Mucosa of stomach (tissue), 1 donor: ENCODE results near the gene RELB.
A peak's percentile ranks its signal among the peaks of the same experiment; 100 is the strongest.

Source experiments
- H3K27me3 ChIP-seq: one replicate; pipeline ENCODE4 v1.7.0; 2013; ENCODE audit warnings: mild to moderate bottlenecking, low read length; ENCODE audit not compliant: control insufficient read depth, insufficient read depth
- H3K36me3 ChIP-seq: one replicate; pipeline ENCODE4 v1.7.0; 2013; ENCODE audit warnings: low read length; ENCODE audit not compliant: control insufficient read depth, insufficient read depth
- H3K4me1 ChIP-seq: one replicate; pipeline ENCODE4 v1.7.0; 2013; ENCODE audit warnings: mild to moderate bottlenecking, low read length; ENCODE audit not compliant: control insufficient read depth, insufficient read depth
- H3K4me3 ChIP-seq: one replicate; pipeline ENCODE4 v1.7.0; 2013; ENCODE audit warnings: low read length
- H3K9ac ChIP-seq: one replicate; pipeline ENCODE4 v1.7.0; 2013; ENCODE audit warnings: mild to moderate bottlenecking, low read length, moderate library complexity
- H3K9me3 ChIP-seq: one replicate; pipeline ENCODE4 v1.7.0; 2013; ENCODE audit warnings: mild to moderate bottlenecking, low read length, moderate library complexity; ENCODE audit not compliant: control insufficient read depth
- donor health status: Pancreatic carcinoma.

Gene RELB, protein sequence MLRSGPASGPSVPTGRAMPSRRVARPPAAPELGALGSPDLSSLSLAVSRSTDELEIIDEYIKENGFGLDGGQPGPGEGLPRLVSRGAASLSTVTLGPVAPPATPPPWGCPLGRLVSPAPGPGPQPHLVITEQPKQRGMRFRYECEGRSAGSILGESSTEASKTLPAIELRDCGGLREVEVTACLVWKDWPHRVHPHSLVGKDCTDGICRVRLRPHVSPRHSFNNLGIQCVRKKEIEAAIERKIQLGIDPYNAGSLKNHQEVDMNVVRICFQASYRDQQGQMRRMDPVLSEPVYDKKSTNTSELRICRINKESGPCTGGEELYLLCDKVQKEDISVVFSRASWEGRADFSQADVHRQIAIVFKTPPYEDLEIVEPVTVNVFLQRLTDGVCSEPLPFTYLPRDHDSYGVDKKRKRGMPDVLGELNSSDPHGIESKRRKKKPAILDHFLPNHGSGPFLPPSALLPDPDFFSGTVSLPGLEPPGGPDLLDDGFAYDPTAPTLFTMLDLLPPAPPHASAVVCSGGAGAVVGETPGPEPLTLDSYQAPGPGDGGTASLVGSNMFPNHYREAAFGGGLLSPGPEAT

DNA sequence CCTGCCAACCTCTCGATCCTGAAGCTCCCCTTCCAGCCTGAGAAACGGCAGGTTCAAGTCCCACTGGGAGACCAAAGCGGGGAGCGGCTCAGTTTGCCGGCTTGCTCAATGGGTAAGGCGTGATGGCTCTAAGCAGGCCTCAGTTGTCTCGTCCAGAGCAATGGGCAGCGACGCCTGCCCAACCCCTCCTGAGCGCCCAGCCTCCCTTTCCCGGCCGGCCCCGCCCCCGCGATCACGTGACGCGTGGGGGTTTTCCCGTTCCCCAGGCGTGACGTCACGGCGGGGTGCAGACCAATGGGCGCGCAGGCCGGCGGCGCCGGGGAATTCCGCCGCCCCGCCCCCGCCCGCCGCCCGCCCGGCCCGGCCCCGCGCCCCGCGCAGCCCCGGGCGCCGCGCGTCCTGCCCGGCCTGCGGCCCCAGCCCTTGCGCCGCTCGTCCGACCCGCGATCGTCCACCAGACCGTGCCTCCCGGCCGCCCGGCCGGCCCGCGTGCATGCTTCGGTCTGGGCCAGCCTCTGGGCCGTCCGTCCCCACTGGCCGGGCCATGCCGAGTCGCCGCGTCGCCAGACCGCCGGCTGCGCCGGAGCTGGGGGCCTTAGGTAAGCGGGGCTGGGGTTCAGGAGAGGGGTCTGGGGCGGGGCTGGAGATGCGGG is at the start of gene RELB:
RELB (plus strand) TSS at position 378 of the 653 bp plus-strand sequence; CDS start at position 494, 116 bp downstream.
- Histone ChIP-seq H3K4me1 (peaks cover 19% of the 10 kb centered on the region), H3K36me3 (no peaks in the 10 kb centered on the region), H3K9me3 (no peaks in the 10 kb centered on the region), H3K27me3 (no peaks in the 10 kb centered on the region), H3K4me3 (peak within 1 kb of the TSS; percentile 63), H3K9ac (peak within 1 kb of the TSS; percentile 93)

- Histone ChIP-seq H3K4me3 (peak overlapping the region; percentile 95), H3K4me1 (peaks cover 20% of the 10 kb centered on the region), H3K36me3 (no peaks in the 10 kb centered on the region), H3K9me3 (no peaks in the 10 kb centered on the region), H3K9ac (peak overlapping the region; percentile 91), H3K27me3 (no peaks in the 10 kb centered on the region)
These were observed 47.0 kb upstream of the RELB start for GRCh38 chr19:44954278-44954648.

GRCh38 chr19:44954649-44955504 is 46.4 kb upstream of the RELB start, which contains the start of gene CLPTM1:
TSS of gene CLPTM1 (plus strand) at chr19:44955380. CDS start at chr19:44955396, 16 bp downstream.
- H3K36me3 ChIP-seq: no peaks in the 10 kb centered on the region
- H3K9ac ChIP-seq: peak within 1 kb of the TSS; percentile 91
- H3K9me3 ChIP-seq: no peaks in the 10 kb centered on the region
- H3K4me1 ChIP-seq: peaks cover 20% of the 10 kb centered on the region
- no peaks in the 10 kb centered on the region for H3K27me3 ChIP-seq
- H3K4me3 ChIP-seq: peak within 1 kb of the TSS; percentile 95

- Histone ChIP-seq H3K27me3 (no peaks in the 10 kb centered on the region), H3K4me1 (peaks cover 20% of the 10 kb centered on the region), H3K36me3 (no peaks in the 10 kb centered on the region), H3K4me3 (peak overlapping the region; percentile 53), H3K9ac (peak overlapping the region; percentile 72), H3K9me3 (no peaks in the 10 kb centered on the region)
These were observed 45.5 kb upstream of the RELB start for GRCh38 chr19:44955505-44956439.

DNA sequence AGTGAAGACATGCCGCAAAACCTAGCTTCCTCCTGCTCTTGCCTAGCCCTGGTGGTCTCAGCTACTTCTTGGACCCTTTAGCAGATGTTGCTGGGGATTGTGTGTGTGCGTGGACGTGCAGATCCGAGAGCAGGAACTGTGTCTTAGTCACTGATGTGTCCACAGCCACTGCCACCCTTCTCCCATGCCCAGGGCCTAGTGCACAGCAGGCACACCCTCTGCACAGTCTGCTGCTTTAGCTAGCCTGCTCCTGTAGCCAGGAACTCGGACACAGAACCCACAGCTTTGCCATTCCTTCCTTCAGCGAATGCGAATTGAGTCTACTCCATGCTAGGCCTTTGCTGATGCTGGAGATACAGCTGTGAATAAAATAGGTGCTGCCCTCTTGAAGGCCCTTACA is 43.7 kb upstream of the RELB start:
- H3K4me1 ChIP-seq: peaks cover 13% of the 10 kb centered on the region
- H3K27me3 ChIP-seq: no peaks in the 10 kb centered on the region
- H3K9me3 ChIP-seq: no peaks in the 10 kb centered on the region
- H3K36me3 ChIP-seq: no peaks in the 10 kb centered on the region
- H3K9ac ChIP-seq: no peak overlapping the region
- no peak overlapping the region for H3K4me3 ChIP-seq

DNA sequence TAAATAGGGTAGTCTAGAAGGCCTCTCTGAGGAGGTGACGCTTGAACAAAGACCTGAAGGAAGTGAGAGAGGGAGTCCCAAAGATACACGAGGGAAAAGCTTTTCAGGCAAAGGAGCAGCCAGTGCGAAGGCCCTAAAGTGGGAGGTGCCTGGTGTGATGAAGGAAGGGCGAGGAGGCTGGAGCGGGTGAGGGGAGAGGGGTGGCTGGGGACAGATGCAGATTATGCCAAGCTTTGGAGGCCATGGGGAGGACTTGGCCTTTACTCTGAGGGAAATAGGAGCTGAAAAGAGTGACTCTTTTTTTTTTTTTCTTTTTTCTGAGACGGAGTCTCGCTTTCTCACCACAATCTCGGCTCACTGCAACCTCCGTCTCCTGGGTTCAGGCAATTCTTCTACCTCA is 43.2 kb upstream of the RELB start:
- no peak overlapping the region for H3K4me3 ChIP-seq
- H3K36me3 ChIP-seq: no peaks in the 10 kb centered on the region
- H3K9ac ChIP-seq: no peak overlapping the region
- H3K9me3 ChIP-seq: no peaks in the 10 kb centered on the region
- peaks cover 13% of the 10 kb centered on the region for H3K4me1 ChIP-seq
- no peaks in the 10 kb centered on the region for H3K27me3 ChIP-seq

DNA sequence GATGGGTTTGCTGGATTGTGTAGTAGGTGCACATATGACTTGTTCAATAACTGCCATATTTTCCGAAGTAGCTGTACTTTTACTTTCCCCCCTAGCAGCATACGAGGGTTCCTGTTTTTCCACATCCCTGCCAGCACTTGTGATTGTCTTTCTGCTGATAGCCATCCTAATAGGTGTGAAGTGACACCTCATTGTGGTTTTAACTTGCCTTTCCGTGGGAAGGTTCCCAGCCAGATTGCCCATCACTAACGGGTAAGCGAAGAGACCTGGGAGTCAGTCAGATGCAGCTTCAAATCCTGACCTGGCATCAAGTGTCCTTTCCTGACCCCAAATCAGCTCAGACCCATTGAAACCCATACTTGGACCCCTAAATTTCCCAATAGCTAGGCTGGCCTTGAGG is 41.6 kb upstream of the RELB start:
- Histone ChIP-seq H3K36me3 (peaks cover 2% of the 10 kb centered on the region), H3K4me1 (peaks cover 13% of the 10 kb centered on the region), H3K4me3 (no peak overlapping the region), H3K27me3 (no peaks in the 10 kb centered on the region), H3K9me3 (no peaks in the 10 kb centered on the region), H3K9ac (no peak overlapping the region)

DNA sequence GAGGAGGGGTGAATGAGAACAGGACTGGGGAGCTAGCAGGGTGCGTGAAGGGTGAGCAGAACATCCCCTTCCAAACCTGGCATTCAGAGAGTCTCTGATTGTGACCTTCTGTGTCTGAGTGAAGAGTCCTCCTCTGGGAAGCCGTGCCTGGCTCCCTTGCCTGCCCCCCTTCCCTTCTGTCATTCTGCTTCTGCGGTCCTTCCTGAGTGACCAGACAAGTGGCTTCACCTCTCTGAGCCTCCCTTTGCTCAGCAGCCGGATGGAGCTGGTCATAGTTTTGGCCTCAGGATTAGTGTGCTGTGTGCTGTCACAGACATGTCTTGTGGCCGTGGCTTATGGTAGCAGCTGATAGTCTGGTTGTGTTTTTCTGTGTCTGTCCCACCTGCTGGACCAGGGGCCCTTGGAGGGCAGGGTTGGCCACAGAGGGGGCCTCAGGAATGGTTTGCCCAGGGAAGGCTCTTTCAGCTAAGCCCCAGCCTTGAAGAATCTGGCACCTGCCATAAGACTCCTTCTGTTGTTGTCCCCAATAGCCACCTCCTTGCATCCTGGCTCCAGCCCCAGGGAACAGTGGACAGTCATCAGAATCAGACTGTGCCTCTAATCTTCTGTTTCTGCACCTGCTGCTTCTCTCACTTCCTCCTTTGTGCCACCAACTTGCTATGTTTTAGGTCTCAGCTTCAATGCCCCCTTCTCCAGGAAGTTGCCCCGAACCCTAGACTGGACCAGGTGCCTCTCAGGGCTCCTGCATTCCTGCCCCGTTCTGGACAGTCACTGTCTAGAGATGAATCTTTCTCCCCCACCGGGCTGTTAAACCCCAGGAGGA is 40.1 kb upstream of the RELB start:
- Histone ChIP-seq H3K9me3 (no peaks in the 10 kb centered on the region), H3K36me3 (peaks cover 7% of the 10 kb centered on the region), H3K9ac (no peak overlapping the region), H3K27me3 (no peaks in the 10 kb centered on the region), H3K4me1 (peaks cover 9% of the 10 kb centered on the region), H3K4me3 (no peak overlapping the region)

DNA sequence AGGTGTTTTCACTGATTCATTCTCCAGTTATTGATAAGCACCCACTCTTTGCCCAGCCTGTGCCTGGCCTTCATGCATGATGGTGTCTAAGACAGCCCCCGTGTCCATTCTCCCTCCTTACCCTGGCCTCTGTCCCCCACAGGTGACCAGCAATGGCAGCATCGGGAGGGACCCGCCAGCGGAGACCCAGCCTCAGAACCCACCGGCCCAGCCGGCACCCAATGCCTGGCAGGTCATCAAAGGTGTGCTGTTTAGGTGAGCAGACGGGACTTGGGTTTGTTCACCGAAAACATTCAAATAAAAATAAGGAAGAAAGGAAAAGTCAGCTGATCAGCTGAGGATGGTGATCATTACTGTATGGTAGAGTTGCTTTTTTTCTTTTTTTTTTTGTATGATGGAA is 39.4 kb upstream of the RELB start:
- no peak overlapping the region for H3K4me3 ChIP-seq
- peaks cover 7% of the 10 kb centered on the region for H3K36me3 ChIP-seq
- no peak overlapping the region for H3K9ac ChIP-seq

GRCh38 chr19:44968118-44968517 is 33.1 kb upstream of the RELB start:
- no peaks in the 10 kb centered on the region for H3K4me1 ChIP-seq
- H3K4me3 ChIP-seq: no peak overlapping the region
- H3K9me3 ChIP-seq: no peaks in the 10 kb centered on the region
- H3K9ac ChIP-seq: no peak overlapping the region
- H3K36me3 ChIP-seq: peaks cover 7% of the 10 kb centered on the region
- no peaks in the 10 kb centered on the region for H3K27me3 ChIP-seq

More for the DNA sequence above, 39.4 kb upstream of the RELB start:
- Histone ChIP-seq H3K9me3 (no peaks in the 10 kb centered on the region), H3K27me3 (no peaks in the 10 kb centered on the region), H3K4me1 (peaks cover 2% of the 10 kb centered on the region)
